ENCODE results near the gene OSMR.

Gene OSMR

GRCh38 chr5:38830521-38831051 lies 15.2 kb upstream of the OSMR start:
- DNase-seq (ENCODE audit: extremely low read depth, low read depth): no peak
- TF ChIP-seq CTCF (IDR thresholded peaks at IDR 0.05; ENCODE audit: low read depth, low read length, missing control alignments): no peak
- no peak overlapping the region for H3K4me3 ChIP-seq (replicated peaks; ENCODE audit: low read depth, low read length)

GRCh38 chr5:38831117-38831516 lies 14.7 kb upstream of the OSMR start:
- no peak for DNase-seq (ENCODE audit: extremely low read depth, low read depth)
- TF ChIP-seq CTCF (IDR thresholded peaks at IDR 0.05; ENCODE audit: low read depth, low read length, missing control alignments): no peak
- no peak overlapping the region for H3K4me3 ChIP-seq (replicated peaks; ENCODE audit: low read depth, low read length)

GRCh38 chr5:38831909-38832308 lies 13.9 kb upstream of the OSMR start:
- peak; percentile 52 for TF ChIP-seq CTCF (IDR thresholded peaks at IDR 0.05; ENCODE audit: low read depth, low read length, missing control alignments)
- no peak overlapping the region for H3K4me3 ChIP-seq (replicated peaks; ENCODE audit: low read depth, low read length)
- no peak for DNase-seq (ENCODE audit: extremely low read depth, low read depth)

- no peak for DNase-seq (ENCODE audit: extremely low read depth, low read depth)
- no peak overlapping the region for H3K4me3 ChIP-seq (replicated peaks; ENCODE audit: low read depth, low read length)
- no peak for TF ChIP-seq CTCF (IDR thresholded peaks at IDR 0.05; ENCODE audit: low read depth, low read length, missing control alignments)
Measured at GRCh38 chr5:38832810-38833209, 13.0 kb upstream of the OSMR start.

GRCh38 chr5:38835887-38836286 lies 9.9 kb upstream of the OSMR start:
- no peak for DNase-seq (ENCODE audit: extremely low read depth, low read depth)
- no peak for TF ChIP-seq CTCF (IDR thresholded peaks at IDR 0.05; ENCODE audit: low read depth, low read length, missing control alignments)
- H3K4me3 ChIP-seq (replicated peaks; ENCODE audit: low read depth, low read length): no peak overlapping the region

GRCh38 chr5:38837416-38837815 lies 8.4 kb upstream of the OSMR start:
- no peak for TF ChIP-seq CTCF (IDR thresholded peaks at IDR 0.05; ENCODE audit: low read depth, low read length, missing control alignments)
- no peak overlapping the region for H3K4me3 ChIP-seq (replicated peaks; ENCODE audit: low read depth, low read length)
- no peak for DNase-seq (ENCODE audit: extremely low read depth, low read depth)

- no peak overlapping the region for H3K4me3 ChIP-seq (replicated peaks; ENCODE audit: low read depth, low read length)
- DNase-seq (ENCODE audit: extremely low read depth, low read depth): no peak
- TF ChIP-seq CTCF (IDR thresholded peaks at IDR 0.05; ENCODE audit: low read depth, low read length, missing control alignments): no peak
Measured at GRCh38 chr5:38837932-38838331, 7.9 kb upstream of the OSMR start.
